Brain microvascular endothelial cell (primary cell): ENCODE data around the gene SKA1.
"Not testable (repeated sequence)": the region's sequence is repeated elsewhere in the genome, so short reads cannot be mapped to it uniquely, and the experiment has no call there.

Experiments used
- DNase-seq: peaks from one replicate; pipeline ENCODE4 v3.0.0-alpha.2; 2020
- H3K27ac ChIP-seq: fragments of 250-450 bp; sonication (Bioruptor Pico); 2 replicates; pipeline ENCODE4 v1.5.1; 2020; ENCODE audit warnings: mild to moderate bottlenecking, moderate library complexity
- H3K27me3 ChIP-seq: fragments of 250-450 bp; sonication (Bioruptor Pico); replicated peaks from 2 replicates; pipeline ENCODE4 v1.5.1; 2020; ENCODE audit warnings: mild to moderate bottlenecking
- H3K36me3 ChIP-seq: fragments of 250-450 bp; sonication (Bioruptor Pico); replicated peaks from 2 replicates; pipeline ENCODE4 v1.5.1; 2020; ENCODE audit warnings: mild to moderate bottlenecking
- H3K4me3 ChIP-seq: 2 replicates; pipeline ENCODE4 v1.5.1; 2011; ENCODE audit warnings: low read depth, mild to moderate bottlenecking, control low read depth, low read length, moderate library complexity
- CTCF ChIP-seq: IDR thresholded peaks from 2 replicates; pipeline ENCODE4 v1.5.1; 2011; ENCODE audit warnings: low read depth, mild to moderate bottlenecking, moderate library complexity, low read length, control low read depth, inconsistent platforms; ENCODE audit errors: missing control alignments
- in situ Hi-C: cut with HindIII; loops from 2 replicates; pipeline ENCODE4 v1.10.0; 2017; ENCODE audit warnings: low sequenced_read_pairs, low pct_ligation_motif_present

SKA1 gene

GRCh38 chr18:50401295-50401694 lies 26.4 kb downstream of the SKA1 start:
- Histone ChIP-seq H3K4me3 (no peak overlapping the region), H3K27me3 (peaks cover 2% of the 10 kb centered on the region), H3K36me3 (no peaks in the 10 kb centered on the region), H3K27ac (no peak overlapping the region)
- in situ Hi-C loops = no loop called here
- DNase-seq = no peak
- no peak for TF ChIP-seq CTCF

- in situ Hi-C loops = no loop called here
- H3K27me3 ChIP-seq = peaks cover 2% of the 10 kb centered on the region
- H3K4me3 ChIP-seq = no peak overlapping the region
- no peak overlapping the region for H3K27ac ChIP-seq
- no peak for TF ChIP-seq CTCF
- H3K36me3 ChIP-seq = no peaks in the 10 kb centered on the region
- no peak for DNase-seq
Measured at GRCh38 chr18:50401888-50402287, 27.0 kb downstream of the SKA1 start.

GRCh38 chr18:50404752-50405581 lies 30.1 kb downstream of the SKA1 start:
- in situ Hi-C loops, H3K4me3 ChIP-seq, H3K36me3 ChIP-seq, H3K27ac ChIP-seq, H3K27me3 ChIP-seq, DNase-seq: not testable (repeated sequence)

- no peak overlapping the region for H3K4me3 ChIP-seq
- H3K27ac ChIP-seq = no peak overlapping the region
- peaks cover 2% of the 10 kb centered on the region for H3K27me3 ChIP-seq
- no peak for TF ChIP-seq CTCF
- in situ Hi-C loops = no loop called here
- H3K36me3 ChIP-seq = no peaks in the 10 kb centered on the region
- no peak for DNase-seq
Measured at GRCh38 chr18:50405582-50406271, 30.9 kb downstream of the SKA1 start.

- in situ Hi-C loops = no loop called here
- no peak overlapping the region for H3K27ac ChIP-seq
- no peak overlapping the region for H3K4me3 ChIP-seq
- H3K27me3 ChIP-seq = no peaks in the 10 kb centered on the region
- no peak for TF ChIP-seq CTCF
- H3K36me3 ChIP-seq = no peaks in the 10 kb centered on the region
- no peak for DNase-seq
Measured at GRCh38 chr18:50409236-50409635, 34.4 kb downstream of the SKA1 start.

- H3K27ac ChIP-seq = no peak overlapping the region
- H3K4me3 ChIP-seq = no peak overlapping the region
- no peak for DNase-seq
- in situ Hi-C loops = no loop called here
- H3K27me3 ChIP-seq = no peaks in the 10 kb centered on the region
- H3K36me3 ChIP-seq = no peaks in the 10 kb centered on the region
- TF ChIP-seq CTCF = no peak
Measured at GRCh38 chr18:50410008-50410407, 35.2 kb downstream of the SKA1 start.
